SK-MEL-5 (cell line): Measurements from ENCODE around the gene ZCRB1. TPM values are rescaled to one million over a fixed set of nuclear protein-coding genes. Genes with fewer than 3 reads are reported as not detected.

Experiments used
- DNase-seq: peaks from one replicate; pipeline ENCODE4 v3.0.0-alpha.2; 2016; ENCODE audit warnings: low read depth, low spot score
- in situ Hi-C: cut with HindIII; loops from 2 replicates; pipeline ENCODE4 v1.10.0; 2016; ENCODE audit warnings: low sequenced_read_pairs, high pct_unique_total_duplicates, low pct_unique_long_range_greater_than_20kb
- total RNA-seq: library from RNA; depleted of rRNA; stranded (reverse); fragments of >200 nt; shearing (Covaris generic); gene quantifications from 2 replicates; pipeline ENCODE4 v1.2.3, GENCODE V29; 2014

The ZCRB1 gene
- total RNA-seq, 1 experiment from 2014 or later, result 64.1 TPM

- in situ Hi-C loops, result no loop called here
- DNase-seq, result no peak
These were observed 34.2 kb downstream of the ZCRB1 start for GRCh38 chr12:42291680-42292079.

- in situ Hi-C loops, result no loop called here
These were observed 37.4 kb downstream of the ZCRB1 start for GRCh38 chr12:42288544-42288943.

GRCh38 chr12:42286741-42287140, 39.2 kb downstream of the ZCRB1 start:
- in situ Hi-C loops, result no loop called here
- no peak for DNase-seq

More at GRCh38 chr12:42288544-42288943, 37.4 kb downstream of the ZCRB1 start:
- DNase-seq, result no peak

GRCh38 chr12:42285431-42285830, 40.5 kb downstream of the ZCRB1 start:
- in situ Hi-C loops, result no loop called here
- no peak for DNase-seq

- in situ Hi-C loops, result no loop called here
- no peak for DNase-seq
These were observed 41.0 kb downstream of the ZCRB1 start for GRCh38 chr12:42284876-42285275.

GRCh38 chr12:42284157-42284556, 41.7 kb downstream of the ZCRB1 start:
- in situ Hi-C loops, result no loop called here

GRCh38 chr12:42283739-42284138, 42.2 kb downstream of the ZCRB1 start:
- DNase-seq, result no peak
- in situ Hi-C loops, result no loop called here

More at GRCh38 chr12:42284157-42284556, 41.7 kb downstream of the ZCRB1 start:
- no peak for DNase-seq

GRCh38 chr12:42282294-42282693, 43.6 kb downstream of the ZCRB1 start:
- in situ Hi-C loops, result no loop called here
- no peak for DNase-seq

GRCh38 chr12:42281844-42282243, 44.0 kb downstream of the ZCRB1 start:
- no peak for DNase-seq
- in situ Hi-C loops, result no loop called here

- no peak for DNase-seq
- in situ Hi-C loops, result no loop called here
These were observed 44.6 kb downstream of the ZCRB1 start for GRCh38 chr12:42281278-42281677.

- in situ Hi-C loops, result no loop called here
- no peak for DNase-seq
These were observed 47.8 kb downstream of the ZCRB1 start for GRCh38 chr12:42278128-42278510.

- DNase-seq, result no peak
- in situ Hi-C loops, result no loop called here
These were observed 48.3 kb downstream of the ZCRB1 start for GRCh38 chr12:42277396-42278127.

GRCh38 chr12:42275499-42275898, 50.4 kb downstream of the ZCRB1 start:
- in situ Hi-C loops, result no loop called here
- DNase-seq, result no peak

GRCh38 chr12:42273706-42274105, 52.2 kb downstream of the ZCRB1 start:
- in situ Hi-C loops, result no loop called here
- no peak for DNase-seq

- in situ Hi-C loops, result no loop called here
These were observed 55.3 kb downstream of the ZCRB1 start for GRCh38 chr12:42270596-42270995.

GRCh38 chr12:42267413-42268190, 58.3 kb downstream of the ZCRB1 start:
- in situ Hi-C loops, result no loop called here
- DNase-seq, result no peak

More at GRCh38 chr12:42270596-42270995, 55.3 kb downstream of the ZCRB1 start:
- no peak for DNase-seq

GRCh38 chr12:42266579-42267230, 59.2 kb downstream of the ZCRB1 start:
- in situ Hi-C loops, result no loop called here
- no peak for DNase-seq

- DNase-seq, result no peak
- in situ Hi-C loops, result no loop called here
These were observed 63.6 kb downstream of the ZCRB1 start for GRCh38 chr12:42262271-42262670.
